Dermis microvascular lymphatic vessel endothelial cell (primary cell): ENCODE results near the gene SLC30A7. TPM values are rescaled to one million over a fixed set of nuclear protein-coding genes. Genes with fewer than 3 reads are reported as not detected.

Experiments
- DNase-seq, 2 donors: peaks; one replicate each; pipeline versions ENCODE4 v3.0.0 to v3.0.0-alpha.2; 2010; ENCODE audit warnings: low read depth in 2 of 2
- total RNA-seq: library from RNA; depleted of rRNA; stranded (reverse); fragments of >200 nt; gene quantifications from 2 replicates; pipeline ENCODE4 v1.2.1, GENCODE V29; 2014

The SLC30A7 gene
- total RNA-seq, 1 donor from 2014 or later, result 27.5 TPM

DNA sequence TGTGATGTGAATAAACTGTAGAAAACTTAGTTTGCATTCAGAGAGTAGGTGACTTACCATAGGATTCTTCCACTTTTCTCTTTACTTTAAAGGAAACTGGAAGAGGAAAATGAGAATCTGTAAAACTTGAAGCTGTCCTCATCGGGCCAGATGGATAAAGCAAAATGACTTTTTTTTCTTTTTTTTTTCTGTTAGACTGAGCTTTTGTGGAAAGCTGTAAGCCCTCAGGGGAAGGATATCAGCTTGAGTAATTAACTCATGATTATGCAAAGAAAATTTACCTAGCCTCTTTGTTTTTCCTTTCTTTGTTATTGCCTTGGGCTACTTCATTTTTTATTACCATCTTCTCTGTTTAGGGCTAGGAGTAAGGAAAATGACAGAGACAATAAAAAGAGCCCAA lies 76.3 kb downstream of the SLC30A7 start:
- no peak for DNase-seq

DNA sequence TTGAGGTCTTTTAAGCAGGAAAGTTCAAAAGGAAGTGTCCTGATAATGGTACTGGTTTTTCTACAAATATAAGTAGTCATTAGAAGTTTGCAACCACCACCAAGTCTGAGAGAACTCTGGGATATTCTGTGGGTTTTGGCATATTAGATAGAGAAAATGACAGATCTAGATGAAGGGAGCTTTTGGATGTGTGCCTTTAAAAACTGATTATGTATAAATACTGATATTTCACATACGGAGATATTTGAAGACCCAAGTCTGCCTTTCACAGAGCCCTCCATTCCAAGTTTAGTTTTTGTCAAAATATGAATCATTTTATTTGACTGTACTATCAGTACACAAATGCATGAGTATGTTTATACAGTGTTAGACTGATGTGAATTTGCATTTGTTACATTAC lies 81.0 kb downstream of the SLC30A7 start:
- no peak for DNase-seq

DNA sequence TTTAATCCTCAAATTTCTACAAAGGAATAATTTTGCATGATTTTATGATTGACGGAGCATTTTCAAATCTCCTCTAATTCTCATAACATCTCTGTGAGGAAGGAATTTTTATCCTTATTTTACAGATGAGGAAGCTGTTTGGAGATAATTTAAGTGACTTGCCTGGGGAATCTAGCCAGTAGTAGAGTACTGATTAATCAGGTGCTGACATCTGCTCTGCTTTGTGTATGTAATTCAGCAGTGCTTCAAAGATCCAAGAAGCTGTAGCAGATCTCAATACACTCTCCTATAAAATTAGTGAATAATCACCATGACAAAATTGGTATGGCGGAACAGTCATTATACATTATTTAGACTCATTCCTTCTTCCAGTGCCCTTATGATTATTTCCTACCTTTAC lies 83.7 kb downstream of the SLC30A7 start:
- DNase-seq, result no peak

DNA sequence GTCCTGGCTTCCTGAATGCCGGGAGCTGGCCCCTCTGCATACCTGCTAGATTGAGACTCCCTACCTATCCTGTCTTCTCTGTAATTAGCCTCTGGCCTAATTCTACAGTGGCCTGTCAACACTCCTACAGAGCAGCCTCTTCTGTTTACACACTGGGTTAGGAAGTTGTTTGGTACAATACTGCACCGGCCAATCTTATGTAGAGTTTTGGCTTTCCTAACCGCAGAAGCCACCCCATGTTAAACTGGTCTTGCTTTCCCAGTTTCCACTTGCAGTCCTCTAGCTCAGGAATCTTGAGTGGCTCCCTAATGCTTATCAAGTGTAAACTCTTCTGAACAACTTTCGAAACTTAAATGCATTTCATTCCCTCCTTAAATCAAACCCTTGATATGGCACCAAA lies 86.9 kb downstream of the SLC30A7 start:
- no peak for DNase-seq

DNA sequence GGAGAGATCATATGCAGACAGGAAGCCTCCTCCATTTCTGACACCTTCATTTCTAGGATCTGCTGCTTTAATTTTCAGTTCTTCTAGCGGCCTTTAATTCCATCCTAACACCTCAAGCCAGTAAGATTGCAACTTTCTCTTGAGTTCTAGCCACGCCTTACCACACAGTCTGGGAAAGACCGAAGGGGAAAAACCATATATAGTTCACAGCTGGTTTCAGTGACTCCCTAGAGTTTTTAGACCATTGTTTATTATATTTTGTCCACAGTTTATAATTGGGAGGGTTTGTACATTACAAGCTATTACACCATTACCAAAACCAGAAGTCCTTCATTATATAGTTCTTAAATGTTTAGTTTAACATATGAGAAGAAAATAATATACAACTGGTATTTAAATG lies 92.2 kb downstream of the SLC30A7 start:
- DNase-seq, result no peak

DNA sequence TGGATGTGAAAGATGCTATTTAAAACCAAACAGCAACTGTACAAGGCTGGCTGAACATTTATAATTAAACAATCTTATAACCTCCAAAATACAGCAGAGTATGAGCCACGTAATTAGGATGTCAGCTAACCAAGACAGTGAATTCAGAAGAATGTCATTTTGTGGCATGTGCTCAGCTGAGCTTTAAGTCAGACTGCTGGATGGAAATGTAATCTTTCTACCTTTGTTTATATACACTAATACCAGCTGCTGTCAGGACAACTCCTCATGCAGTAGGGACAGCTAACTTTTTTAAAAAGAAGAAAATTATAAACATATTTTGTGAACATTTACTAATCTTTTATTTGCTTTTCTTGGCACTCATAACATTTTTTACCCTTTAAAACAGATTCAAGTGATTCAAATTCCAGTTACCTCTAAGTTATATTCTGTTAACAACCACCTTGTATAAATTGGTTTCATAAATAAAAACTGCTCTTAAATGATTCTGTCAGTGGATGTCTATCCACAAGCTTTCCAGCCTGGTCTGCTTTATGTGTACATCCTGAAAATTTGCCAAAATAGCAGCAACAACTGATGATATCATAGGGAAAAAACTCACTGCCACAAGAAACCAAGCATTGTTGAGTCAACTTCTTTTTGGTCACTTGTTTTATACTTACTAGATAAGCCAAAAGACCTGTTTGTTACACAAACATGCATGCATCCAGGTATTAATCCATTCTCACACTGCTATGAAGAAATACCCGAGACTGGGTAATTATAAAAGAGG lies 93.6 kb downstream of the SLC30A7 start:
- DNase-seq, result peak; percentile 83 to 91

DNA sequence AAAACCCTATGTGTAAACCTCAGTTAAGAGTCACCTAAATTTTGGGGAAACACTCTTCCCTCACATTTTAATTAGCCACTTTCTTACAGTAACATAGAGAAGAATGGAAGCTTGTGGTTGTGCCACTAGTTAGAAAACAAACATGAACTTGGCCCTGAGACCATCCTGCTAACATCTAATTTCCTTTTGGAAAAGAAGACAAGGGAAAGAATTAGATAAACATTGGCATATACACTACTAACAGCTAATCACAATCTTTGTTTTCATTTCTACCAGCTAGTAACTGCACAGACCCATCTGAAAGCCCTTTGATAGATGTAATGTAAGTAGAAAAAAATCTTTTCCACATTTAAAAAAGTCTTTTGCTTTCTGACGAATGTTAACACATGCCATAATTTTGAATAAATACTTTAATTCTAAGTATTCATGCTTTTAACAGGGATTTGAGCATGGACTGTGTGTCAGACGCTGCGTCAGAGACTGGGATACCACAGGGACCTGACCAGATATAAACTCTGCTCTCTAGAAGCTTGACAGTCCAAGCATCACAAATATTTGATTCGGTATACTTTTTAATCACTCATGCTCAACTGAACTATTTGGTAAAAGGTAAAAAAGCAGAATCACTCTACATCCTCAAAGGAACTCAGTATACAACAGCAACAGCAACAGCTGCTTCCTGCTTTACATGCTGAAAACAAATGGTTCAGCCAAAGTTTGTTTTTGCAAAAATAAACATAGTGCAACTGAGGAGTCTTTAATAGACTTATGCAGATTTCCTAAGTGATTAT lies 99.5 kb downstream of the SLC30A7 start:
- DNase-seq, result peak; percentile 81 to 90

DNA sequence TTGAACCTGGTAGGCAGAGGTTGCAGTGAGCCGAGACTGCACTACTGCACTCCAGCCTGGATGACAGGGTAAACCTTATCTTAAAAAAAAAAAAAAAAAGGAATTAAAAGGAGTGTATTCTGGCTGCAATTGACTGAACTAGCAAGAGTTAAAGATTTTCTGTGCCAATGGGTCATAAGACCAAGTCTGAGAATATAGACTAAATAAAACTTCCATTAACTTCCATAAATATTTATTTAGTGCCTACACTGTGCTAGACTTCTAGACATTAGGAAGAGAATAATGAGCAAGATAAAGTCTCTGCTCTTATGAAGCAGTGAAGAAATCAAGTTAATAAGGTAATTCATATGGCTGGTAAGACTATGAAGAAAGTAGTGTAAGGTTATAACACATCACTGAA lies 102.5 kb downstream of the SLC30A7 start:
- DNase-seq, result no peak

DNA sequence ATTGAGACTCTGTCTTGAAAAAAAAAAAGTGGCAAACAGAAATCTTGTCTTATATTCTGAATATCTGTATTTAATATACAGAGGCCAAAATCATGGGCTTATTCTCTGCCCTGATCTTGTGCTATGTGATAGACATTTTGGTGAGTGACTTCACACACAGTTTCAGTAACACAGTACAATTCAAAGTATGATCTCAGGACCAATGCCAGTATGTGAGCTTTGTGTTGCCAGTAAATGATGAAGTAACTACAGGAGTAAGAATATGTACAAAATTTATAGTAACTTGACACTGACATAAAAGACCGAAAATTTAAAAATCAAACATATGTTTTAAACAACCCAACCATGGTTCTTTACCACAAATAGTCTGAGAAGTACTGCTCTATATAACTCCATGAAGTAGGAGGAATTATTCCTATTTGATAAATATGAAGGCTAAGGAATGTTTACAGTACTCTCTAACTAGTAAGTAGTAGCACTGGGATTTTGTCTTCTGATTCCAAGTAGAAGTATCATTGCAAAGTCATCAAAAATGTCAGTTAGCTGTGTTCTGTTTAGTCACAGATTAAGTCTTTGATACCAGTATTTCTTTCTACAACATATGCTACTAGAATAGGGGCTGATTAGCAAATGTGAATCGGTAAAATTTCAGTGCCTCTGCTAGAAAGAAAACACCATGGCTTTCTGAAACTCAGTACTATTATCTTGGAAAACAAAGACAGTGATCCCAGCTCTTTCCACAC lies 104.4 kb downstream of the SLC30A7 start:
- no peak for DNase-seq

DNA sequence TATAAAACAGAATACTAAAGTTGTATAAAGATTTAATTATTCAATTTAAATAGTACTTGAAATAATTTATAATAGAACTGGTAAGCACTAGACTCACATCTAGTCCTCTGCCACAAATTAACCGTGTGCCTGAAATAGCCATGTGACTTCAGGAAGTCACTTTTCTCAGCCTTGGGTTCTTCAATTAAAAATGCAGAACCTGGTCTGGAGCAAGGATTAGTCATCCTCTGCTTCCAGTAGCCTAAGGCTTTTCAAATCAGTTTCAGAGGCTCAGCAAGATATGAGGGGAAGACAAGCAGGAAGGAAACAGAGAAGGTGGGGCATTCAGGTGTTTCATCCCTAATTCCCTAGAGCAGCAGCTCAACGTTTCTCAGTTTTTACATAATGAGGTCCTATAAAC lies 106.7 kb downstream of the SLC30A7 start:
- peak in 1 of 2 donors; percentile 72 for DNase-seq

DNA sequence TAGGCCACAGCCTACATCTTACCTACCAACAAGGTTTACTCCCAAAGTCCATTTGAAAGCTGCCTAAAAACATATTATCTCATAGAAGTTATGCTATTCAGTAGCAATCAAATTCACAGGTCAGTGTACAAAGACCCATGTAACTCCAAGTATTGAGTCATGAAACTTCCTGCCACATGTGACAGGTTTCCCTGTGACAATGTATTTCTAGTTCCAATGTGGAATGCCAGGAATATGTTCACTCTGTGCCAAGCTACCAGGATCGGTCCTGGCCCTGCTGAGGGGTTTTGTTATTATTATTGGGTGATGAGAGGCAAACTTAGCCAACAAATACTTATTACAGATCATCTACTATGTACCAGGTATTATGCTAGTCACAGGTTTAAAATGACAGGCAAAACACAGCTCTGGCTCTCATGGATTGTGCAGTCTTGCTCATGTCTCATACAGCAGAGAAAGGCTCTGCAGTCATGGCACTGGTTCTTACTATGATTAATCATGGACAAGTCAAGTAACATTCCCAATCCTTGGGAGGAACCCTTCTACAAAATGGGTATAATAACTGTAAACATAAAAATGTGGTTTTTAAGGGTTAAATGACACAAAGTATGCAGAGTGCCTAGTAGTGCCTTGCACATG lies 107.2 kb downstream of the SLC30A7 start:
- DNase-seq, result peak; percentile 79 to 92

DNA sequence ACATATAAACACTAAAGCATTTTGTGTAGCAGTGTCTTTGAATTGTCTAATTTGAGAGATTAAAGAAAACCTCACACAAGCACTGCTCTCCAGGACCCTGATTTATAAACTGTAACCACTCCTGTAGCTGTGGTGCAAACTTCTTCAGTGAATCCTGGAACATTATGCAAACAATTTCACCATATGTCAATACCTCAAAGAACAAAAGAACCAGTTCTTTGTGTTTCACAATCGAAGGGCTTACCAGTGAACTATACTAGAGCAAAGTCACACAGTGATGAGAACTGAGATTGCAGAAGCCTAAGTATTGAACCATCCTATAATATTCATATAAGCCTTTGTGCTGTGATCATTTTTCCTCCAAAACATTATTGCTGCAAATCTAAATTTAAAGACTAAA lies 108.2 kb downstream of the SLC30A7 start:
- DNase-seq, result no peak

DNA sequence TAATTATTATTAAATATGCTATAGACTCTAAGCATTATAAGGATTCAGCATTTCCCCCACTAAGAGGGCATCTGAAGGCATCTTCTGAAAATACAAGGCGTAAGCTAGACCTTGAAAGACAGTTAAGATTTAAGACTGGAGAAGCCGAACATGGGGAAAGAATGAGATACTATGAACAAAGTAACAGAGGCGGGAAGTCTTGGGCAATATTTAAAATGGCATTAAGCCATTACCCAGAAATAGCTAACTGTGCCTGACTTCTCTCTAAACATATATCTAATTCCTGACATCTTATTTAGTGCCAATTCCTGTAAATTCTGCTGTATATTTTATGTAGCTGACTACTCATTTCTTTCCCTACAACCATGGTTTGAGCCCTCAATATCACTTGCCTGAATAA lies 108.8 kb downstream of the SLC30A7 start:
- DNase-seq, result no peak

DNA sequence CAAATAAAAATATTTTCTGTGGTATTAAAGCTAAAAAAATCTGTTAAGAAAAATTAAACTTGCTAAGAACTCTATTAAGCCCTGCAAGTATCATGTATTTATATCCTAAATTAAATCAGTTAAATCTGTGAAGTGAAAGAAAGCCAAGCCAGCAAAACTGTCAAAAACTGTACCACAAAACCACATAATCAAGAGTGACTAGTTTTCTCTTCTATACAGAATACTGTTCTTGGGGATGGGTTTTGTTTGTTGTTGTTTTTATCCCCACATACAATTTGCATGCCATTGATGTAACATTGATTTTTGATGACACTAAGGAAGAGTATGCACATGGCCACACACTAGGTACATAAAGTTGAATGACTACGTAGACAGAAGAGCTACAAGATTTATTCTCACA lies 109.3 kb downstream of the SLC30A7 start:
- DNase-seq, result no peak

DNA sequence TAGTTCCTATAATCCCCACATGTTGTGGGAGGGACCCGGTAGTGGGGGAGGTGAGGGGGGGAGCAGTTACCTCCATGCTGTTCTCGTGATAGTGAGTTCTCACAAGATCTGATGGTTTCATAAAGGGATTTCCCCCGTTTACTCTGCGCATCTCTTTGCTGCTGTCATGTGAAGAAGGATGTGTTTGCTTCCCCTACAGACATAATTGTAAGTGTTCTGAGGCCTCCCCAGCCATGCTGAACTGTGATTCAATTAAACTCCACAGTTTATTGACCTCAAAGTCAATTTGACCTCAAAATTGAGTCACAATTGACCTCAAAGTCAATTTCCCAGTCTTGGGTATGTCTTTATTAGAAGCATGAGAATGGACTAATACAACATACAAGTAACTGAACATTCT lies 110.0 kb downstream of the SLC30A7 start:
- no peak for DNase-seq

DNA sequence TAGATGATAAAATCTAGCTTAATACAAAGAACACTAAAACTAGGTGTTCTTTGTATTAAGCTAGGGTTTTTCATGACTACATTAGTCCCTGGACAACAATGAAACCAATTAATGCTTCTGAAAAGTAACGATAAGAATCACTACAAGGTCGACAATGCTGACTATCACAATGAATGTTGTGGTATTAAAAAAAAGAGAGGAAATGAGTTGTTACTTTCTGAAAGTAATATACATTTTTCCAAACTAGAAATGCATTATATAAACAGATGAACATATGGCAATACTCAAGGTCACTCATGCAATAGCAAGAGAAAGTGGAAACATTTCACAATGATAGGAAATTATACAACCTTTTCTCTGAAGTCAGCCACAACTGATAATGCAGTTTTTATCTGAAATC lies 110.7 kb downstream of the SLC30A7 start:
- DNase-seq, result peak in 1 of 2 donors; percentile 65

DNA sequence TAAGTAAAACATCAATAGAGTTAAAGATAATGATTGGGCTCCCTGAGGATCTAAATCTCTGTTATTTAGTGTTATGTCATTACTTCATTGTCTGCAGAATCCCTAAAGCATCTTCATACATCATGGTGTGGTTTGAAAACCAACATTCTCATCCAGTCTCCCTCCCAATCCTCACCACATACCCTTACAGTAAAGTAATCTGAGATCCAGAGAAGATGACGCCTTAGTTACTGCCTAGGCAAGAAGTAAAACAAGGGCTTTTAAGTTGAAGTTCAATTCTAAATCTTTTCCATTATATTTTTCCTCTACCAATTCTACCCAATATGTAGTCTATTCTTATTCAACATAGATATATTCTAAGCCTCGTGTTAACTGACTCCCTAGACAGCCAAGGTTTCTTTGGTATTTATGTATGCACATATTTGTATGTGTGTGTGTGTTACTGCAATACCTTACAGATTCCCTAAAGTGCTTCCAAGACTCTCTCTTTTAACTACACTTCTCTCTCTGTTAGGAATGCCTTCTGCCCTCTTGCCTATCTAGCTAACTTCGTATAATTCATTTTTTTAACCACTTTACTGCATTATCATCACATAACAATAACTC lies 112.4 kb downstream of the SLC30A7 start:
- DNase-seq, result no peak

DNA sequence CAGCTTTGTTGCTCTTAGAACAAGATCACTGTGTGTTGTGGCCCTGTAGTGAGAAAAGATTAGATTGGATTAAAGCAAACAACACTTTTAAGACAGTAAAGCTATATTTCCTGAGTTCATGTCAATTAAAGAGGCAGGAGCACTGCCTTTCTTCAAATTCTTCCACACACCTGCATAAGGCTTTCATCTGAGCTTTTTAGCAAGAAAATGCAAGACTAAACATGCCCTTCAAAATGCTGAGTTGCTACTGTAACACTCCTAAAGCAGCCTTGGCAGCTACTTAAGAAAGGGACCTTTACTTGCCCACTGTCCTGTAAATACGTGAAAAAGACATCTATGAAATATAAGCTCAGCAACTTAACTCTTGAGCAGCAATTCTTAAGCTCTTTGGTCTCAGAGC lies 117.9 kb downstream of the SLC30A7 start:
- DNase-seq, result no peak

DNA sequence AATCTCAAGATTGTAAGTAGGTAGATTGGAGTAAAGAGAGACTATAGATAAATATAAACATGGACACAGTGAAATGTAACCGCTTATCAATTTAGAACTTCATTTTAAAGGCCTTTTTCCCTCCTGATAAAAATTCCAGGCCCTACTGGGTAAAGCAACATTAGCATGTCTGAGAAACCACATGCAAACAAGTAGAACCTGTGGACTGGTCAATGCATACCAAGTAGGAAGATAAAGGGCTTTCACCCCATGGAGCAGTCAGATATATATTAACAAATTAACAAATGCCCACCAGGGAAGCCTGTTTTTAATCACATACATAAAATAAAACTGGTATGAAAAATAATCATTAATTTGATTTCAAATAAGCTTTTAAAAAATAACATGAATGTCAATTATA lies 121.6 kb downstream of the SLC30A7 start:
- DNase-seq, result no peak

DNA sequence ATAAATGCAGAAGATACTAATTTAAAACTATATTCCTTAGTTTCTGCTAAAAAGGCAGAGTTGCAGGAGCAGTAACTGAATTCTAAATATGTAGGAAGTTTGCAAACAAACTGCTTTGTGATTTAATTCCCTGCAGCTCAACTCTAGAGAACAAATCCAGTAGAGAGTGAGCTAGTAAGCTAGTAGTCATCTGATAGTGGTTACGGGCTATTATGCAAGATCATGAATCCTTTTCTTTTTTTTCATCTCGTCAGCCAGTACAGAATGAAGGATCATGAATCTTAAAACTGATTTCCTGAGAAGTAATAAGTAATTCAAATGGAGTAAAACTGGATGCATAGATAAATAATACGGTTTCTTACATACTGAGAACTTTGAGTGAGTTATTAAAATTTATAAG lies 126.4 kb downstream of the SLC30A7 start:
- DNase-seq, result no peak

DNA sequence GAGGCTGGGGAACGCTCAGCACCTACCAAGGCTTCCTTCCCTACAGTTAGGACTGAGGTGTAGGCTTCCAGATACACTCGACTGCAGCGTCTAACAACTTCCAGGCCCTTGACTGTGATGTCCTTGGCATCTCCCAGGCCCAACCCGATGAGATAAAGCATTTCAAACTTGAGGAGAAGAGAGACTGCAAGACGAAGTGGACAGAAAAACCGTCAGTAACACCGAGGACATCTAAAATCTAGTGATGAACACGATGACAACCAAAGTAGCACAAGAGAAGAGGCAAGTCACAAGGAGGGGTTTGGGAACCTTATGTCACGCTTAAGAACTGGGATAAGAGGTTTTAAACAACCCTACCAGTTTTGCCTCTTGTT lies 129.4 kb downstream of the SLC30A7 start:
- DNase-seq, result peak in 1 of 2 donors; percentile 37
